ENCODE measurements around the gene SPTLC3.

SPTLC3 gene

GRCh38 chr20:13102237-13102636 lies 93.5 kb downstream of the SPTLC3 start:
- DNase-seq (ENCODE audit: low read depth in 1 of 2, low spot score in 1 of 2) = no peak
- H3K27me3 ChIP-seq (ENCODE audit: insufficient read depth, poor library complexity, severe bottlenecking) = no peaks in the 10 kb centered on the region
- TF ChIP-seq REST (IDR thresholded peaks at IDR 0.05; ENCODE audit: insufficient replicate concordance, low read depth) = no peak
- no peak for TF ChIP-seq GABPA (IDR thresholded peaks at IDR 0.05; ENCODE audit: low read depth)
- TF ChIP-seq CTCF (IDR thresholded peaks at IDR 0.05; ENCODE audit: insufficient read depth, low read length) = no peak
- no peak for TF ChIP-seq SPI1 (IDR thresholded peaks at IDR 0.05; ENCODE audit: borderline replicate concordance, low read depth)
- TF ChIP-seq POLR2AphosphoS5 (IDR thresholded peaks at IDR 0.05; ENCODE audit: low read depth) = no peak
- no peak overlapping the region for H3K4me3 ChIP-seq (replicated peaks; ENCODE audit: insufficient read depth, low read length)
- no peak overlapping the region for H3K27ac ChIP-seq (replicated peaks)

- TF ChIP-seq POLR2AphosphoS5 (IDR thresholded peaks at IDR 0.05; ENCODE audit: low read depth) = no peak
- TF ChIP-seq GABPA (IDR thresholded peaks at IDR 0.05; ENCODE audit: low read depth) = no peak
- no peak for TF ChIP-seq REST (IDR thresholded peaks at IDR 0.05; ENCODE audit: insufficient replicate concordance, low read depth)
- no peak for TF ChIP-seq SPI1 (IDR thresholded peaks at IDR 0.05; ENCODE audit: borderline replicate concordance, low read depth)
- TF ChIP-seq CTCF (IDR thresholded peaks at IDR 0.05; ENCODE audit: insufficient read depth, low read length) = no peak
- Histone ChIP-seq H3K27me3 (ENCODE audit: insufficient read depth, poor library complexity, severe bottlenecking) (no peaks in the 10 kb centered on the region), H3K4me3 (replicated peaks; ENCODE audit: insufficient read depth, low read length) (no peak overlapping the region), H3K27ac (replicated peaks) (no peak overlapping the region)
- no peak for DNase-seq (ENCODE audit: low read depth in 1 of 2, low spot score in 1 of 2)
These were observed 93.9 kb downstream of the SPTLC3 start for GRCh38 chr20:13102694-13103093.

- no peak for DNase-seq (ENCODE audit: low read depth in 1 of 2, low spot score in 1 of 2)
- H3K27me3 ChIP-seq (ENCODE audit: insufficient read depth, poor library complexity, severe bottlenecking) = no peaks in the 10 kb centered on the region
- H3K27ac ChIP-seq (replicated peaks) = no peak overlapping the region
- TF ChIP-seq POLR2AphosphoS5 (IDR thresholded peaks at IDR 0.05; ENCODE audit: low read depth) (no peak), GABPA (IDR thresholded peaks at IDR 0.05; ENCODE audit: low read depth) (no peak), CTCF (IDR thresholded peaks at IDR 0.05; ENCODE audit: insufficient read depth, low read length) (no peak), SPI1 (IDR thresholded peaks at IDR 0.05; ENCODE audit: borderline replicate concordance, low read depth) (no peak), REST (IDR thresholded peaks at IDR 0.05; ENCODE audit: insufficient replicate concordance, low read depth) (no peak)
- H3K4me3 ChIP-seq (replicated peaks; ENCODE audit: insufficient read depth, low read length) = no peak overlapping the region
These were observed 96.3 kb downstream of the SPTLC3 start for GRCh38 chr20:13105039-13105438.

Measured in HL-60 (cell line).